GM12874 (cell line): ENCODE measurements around the gene PTPRQ.

Source experiments
- CTCF ChIP-seq: IDR thresholded peaks from 2 replicates; pipeline ENCODE4 v1.5.1; 2011; ENCODE audit warnings: low read depth, mild to moderate bottlenecking, control low read depth, low read length, moderate library complexity; ENCODE audit not compliant: insufficient read depth

PTPRQ gene

GRCh38 chr12:80494836-80495235 lies 50.8 kb downstream of the PTPRQ start:
- no peak for TF ChIP-seq CTCF

GRCh38 chr12:80498059-80498728 lies 54.2 kb downstream of the PTPRQ start:
- no peak for TF ChIP-seq CTCF

- TF ChIP-seq CTCF, result no peak
These were observed 60.5 kb downstream of the PTPRQ start for GRCh38 chr12:80504389-80505163.

GRCh38 chr12:80509781-80510556 lies 65.9 kb downstream of the PTPRQ start:
- no peak for TF ChIP-seq CTCF

- no peak for TF ChIP-seq CTCF
These were observed 68.7 kb downstream of the PTPRQ start for GRCh38 chr12:80512781-80513180.

GRCh38 chr12:80513211-80513610 lies 69.2 kb downstream of the PTPRQ start:
- TF ChIP-seq CTCF, result no peak

- TF ChIP-seq CTCF, result no peak
These were observed 73.6 kb downstream of the PTPRQ start for GRCh38 chr12:80517655-80518054.
